Stimulated activated CD4-positive, alpha-beta T cell treated with anti-CD3 and anti-CD28 coated beads, Interleukin-1b, Interleukin-23, amount 100 ng/mL, for 48 hours (primary cell): ENCODE data around the gene ABLIM3.
A peak's percentile ranks its signal among the peaks of the same experiment; 100 is the strongest.
"Not testable (repeated sequence)": the region's sequence is repeated elsewhere in the genome, so short reads cannot be mapped to it uniquely, and the experiment has no call there.

Source experiments
- DNase-seq: peaks from one replicate; pipeline ENCODE4 v3.0.0-alpha.2; 2020

The ABLIM3 gene

GRCh38 chr5:149160291-149160787, 19.0 kb downstream of the ABLIM3 start:
- no peak for DNase-seq

DNA sequence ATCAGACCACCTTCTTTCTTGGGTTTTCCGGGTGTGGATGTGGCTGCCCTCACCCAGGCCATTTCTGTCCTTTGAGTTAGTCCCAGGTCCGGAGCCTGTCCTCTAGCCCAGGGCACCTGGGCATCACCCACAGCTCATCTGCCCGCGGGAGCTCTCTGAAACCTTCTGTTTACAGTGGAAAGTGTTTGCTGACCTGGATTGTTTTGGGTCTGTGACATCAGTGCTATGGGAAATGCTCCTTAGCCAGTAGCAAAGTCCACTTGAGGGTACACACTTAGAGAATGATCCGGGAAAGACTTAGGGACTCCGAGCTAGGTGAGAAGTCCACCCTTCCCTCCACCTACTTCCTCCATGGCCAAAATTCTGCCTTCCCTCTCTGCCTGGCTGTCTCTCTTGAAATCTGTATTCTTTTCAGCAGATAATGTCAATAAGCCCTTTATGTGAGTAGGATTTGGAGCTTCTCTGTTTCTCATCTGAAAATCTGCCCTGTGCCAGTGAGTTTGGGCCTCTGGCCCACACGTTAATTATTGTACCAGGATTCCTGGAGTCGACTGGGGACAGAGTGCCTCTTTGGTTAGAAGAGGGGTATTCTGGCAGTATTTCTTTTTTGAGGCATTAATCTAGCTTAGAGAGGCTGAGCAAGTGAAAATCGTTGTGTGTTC, 19.9 kb downstream of the ABLIM3 start:
- no peak for DNase-seq

DNA sequence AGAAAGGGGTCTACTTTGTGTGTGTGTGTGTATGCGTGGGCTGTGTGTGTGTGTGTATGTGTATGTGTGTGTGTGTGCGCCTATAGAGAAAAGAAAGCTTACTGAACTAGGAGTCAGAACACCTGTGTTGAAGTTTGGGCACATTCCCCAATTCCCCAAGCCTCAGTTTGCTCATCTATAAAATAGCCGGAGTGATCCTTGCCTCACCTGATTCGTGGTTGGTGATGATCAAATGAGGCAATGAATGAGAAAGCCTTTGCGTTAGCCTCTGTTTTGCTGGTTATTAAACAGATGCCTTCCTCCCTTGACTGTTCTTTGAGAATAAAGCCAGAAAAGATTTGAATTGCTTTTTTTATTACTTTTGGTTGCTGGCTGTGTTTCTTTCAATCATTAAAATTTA, 20.6 kb downstream of the ABLIM3 start:
- DNase-seq = no peak

GRCh38 chr5:149162401-149163084, 21.2 kb downstream of the ABLIM3 start:
- no peak for DNase-seq

DNA sequence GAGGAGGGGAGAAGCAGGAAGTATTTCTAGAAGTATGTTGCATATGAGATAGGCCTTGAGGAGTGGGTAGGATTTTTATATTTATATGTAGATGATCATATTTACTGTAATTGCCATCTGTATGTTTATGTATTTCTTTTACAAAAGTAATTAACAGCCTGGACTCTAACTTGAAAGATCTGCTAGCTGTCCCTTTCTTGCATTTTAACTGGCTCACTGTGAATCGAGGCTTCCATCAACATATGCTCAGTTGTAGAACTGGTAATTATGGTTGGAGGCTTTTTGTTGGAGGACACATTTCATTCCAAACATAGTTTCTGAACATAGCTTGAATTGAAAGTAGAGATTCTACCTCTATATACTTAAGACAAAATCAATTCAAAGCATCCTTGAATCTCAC, 23.4 kb downstream of the ABLIM3 start:
- DNase-seq = no peak

DNA sequence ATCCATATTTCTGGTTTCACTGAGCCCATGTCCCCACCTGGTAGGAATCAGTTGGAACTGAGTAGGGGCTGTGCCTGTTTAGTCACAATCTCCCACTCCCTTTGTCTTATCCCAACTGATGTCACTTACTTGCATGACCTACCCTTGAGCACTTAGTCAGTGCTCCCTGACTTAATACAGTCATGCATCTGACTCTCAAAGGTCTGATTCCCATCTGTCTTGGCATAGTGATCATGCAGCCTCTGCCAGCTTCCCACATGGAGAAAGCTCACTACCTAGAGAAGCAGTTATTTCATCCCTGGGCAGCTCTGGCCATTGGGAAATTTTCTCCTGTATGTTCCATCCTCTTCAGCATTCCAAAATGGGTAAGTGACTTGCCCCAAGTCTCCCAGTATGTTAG, 24.8 kb downstream of the ABLIM3 start:
- no peak for DNase-seq

DNA sequence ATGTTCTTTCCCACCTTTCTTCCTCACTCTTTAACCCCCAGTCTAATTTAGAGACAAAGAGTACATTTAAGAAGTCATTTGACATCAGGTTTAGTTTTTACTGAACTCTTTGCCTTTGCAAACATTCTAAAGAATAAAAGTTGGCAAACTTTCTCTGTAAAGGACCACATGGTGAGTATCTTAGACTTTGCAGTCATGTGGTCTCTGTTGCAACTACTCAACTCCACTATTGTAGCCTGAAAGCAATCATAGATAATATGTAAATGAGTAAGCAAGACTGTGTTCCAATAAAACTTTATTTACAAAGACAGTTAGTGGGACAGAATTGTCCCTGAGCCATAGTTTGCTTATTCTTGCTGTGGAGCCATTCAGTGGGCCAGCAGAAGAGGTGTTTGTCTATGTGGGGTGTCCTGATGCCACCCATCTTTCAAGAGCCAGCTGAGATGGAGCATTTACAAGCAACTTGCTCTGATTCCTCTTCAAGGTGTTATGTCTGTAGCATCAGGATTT, 25.4 kb downstream of the ABLIM3 start:
- DNase-seq = no peak

DNA sequence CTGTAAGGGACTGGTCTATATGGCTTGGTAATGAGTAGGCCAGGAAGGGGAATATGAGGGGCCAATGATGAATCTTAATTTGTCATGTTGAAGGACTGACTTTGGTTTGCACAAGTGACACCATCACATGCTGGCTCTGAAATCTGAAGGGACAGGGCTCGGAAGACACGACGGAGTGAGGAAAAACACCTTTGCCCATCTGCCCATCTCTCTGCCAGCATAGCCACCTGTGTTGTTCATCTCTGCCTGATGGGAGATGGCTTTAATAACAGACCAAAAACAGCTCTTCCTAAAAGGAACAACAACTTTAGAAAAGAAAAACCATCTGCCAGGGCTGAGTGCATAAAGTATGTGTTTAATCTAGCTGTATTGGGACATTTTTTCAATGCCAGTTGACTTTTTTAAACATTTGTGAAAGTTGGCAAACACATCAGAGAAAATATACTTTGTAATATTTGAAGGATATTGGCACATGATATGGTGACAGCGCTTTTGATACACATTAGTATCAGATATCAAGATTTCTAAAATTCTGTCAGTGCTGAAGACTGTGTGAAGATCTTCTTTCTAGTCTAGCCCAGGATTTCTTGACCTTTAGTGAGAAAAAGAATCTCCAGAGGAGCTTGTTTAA, 27.1 kb downstream of the ABLIM3 start:
- DNase-seq = no peak

GRCh38 chr5:149170299-149170698, 29.0 kb downstream of the ABLIM3 start:
- DNase-seq = no peak

DNA sequence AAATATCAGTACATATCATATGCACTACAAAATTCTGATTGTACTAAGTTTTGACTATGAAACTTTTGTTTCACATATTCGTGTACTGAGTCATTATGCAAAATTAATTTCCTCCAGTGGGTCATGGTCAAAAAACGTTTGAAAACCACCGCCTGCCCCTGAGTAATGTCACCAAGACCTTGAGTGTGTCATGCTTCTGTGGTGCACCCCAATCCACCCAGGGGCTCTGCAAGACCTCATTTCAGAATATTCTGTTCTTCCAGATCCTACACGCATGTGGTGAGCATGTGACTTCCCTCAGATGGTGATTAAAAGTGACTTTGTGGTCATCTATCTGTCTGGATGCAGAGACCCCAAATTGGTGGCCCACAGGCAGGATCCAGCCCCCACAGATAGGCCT, 31.0 kb downstream of the ABLIM3 start:
- peak; percentile 47 for DNase-seq

DNA sequence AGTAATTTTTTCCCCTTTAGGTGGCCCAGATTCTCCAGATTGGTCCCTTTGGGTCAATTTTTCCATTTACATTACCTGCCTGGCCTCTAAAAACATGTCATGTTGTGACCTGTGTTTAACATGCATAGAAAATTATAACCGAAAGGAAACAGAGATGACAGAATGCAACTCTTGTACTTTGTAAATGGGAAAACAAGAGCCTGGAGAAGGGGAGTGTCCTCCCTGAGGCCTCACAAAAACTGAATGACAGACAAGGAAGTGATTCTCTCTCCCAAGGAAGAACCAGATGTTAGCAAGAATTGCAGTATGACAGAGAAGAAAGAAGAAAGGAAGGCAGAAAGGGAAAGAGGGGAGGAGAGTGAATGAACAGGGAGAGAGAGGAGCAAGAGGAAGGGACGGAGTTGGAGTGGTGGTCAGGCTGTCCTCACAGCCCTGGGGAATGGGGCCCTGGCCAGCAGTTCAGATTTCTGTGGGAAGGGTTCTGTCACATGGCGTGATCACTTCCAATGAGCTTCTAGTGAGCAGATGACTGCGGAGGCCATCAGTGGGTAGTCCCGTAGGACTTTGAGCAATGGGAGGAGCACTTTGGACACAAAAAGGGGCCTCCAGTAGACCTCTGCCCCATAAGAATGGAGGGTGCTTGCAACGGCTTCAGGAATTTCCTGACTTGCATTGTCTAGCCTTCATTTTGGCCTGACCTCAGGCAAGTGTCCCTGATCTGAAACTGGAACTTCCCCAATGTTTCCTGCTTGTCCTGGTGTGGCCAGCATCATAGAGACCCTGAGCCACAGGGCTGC, 31.6 kb downstream of the ABLIM3 start:
- DNase-seq = no peak

DNA sequence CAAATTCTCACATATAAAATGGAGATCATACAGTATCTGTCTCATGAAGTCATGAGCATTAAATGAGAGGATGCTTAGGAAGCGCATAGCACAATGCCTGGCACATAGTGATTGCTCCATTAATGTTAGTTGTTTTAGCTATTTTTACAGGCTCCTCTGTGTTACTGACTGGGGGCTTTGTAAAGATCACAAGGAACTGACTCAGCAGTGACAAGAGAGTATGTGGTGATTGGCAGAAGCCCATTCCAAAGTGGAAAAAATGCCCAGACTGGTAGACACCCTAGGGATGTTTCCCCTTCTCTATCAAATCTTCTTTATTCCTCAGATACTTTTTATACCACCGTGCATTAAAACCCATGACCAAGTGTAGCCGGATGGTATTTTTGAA, 33.5 kb downstream of the ABLIM3 start:
- DNase-seq = no peak

DNA sequence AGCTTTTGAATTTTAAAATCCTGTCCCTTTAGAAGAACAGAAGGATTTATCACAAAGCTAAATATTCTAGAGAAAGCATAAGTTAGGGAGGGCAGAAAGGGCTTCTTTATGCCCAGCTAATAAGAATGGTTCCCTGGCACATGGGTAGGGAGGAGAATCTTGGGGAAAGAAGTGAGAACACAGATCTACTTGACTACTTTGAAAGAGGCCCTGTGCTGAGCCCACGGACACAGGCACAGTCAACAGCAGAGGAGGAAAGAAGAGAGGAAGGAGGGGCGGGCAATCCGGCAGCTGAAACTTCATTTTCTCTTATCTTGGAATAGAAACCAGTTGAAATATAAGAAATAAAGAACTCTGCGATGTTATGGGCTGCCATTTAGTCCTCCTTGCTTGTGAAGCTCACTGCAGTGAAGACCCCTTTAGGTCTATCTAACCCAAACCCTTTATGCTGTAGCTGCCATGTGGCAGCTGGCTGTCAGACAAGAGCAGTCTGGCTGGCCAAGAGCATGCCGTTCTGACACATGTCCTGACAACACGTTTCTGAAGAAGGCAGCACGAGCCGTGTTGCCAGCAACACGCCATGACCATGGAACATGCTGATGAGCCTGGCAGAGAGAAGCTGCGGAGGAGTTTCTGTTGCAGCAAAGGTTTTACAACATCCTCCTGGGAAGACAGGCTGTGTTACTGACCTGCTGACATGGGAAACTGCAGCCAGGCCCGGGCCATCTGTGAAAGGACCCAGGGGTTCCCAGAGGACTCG, 34.2 kb downstream of the ABLIM3 start:
- DNase-seq = no peak

DNA sequence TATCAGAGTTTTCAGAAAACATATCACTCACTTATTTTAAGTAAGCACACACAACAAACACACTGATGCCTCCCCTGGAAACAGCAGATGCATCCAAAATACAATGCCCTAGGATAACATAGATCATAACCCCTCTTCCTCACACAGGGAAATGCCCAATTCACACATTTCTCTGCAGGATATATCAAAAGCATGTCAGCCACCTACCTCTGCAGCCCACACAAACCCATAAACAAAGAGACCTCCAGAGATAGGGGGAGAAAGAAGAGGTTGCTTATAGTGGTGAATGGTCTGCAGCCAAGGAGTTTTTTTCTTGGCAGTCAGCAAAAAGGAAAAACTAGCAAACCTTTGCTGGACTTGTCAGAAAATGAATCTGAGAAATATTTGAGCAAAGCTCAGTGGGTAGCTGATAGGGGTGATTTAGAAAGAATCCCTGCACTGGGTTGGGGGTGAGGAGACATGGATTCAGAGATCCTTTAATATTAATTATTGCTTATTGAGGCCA, 36.1 kb downstream of the ABLIM3 start:
- no peak for DNase-seq

GRCh38 chr5:149177911-149178565, 36.7 kb downstream of the ABLIM3 start:
- DNase-seq = no peak

- no peak for DNase-seq
These were observed 40.4 kb downstream of the ABLIM3 start for GRCh38 chr5:149181732-149182131.

GRCh38 chr5:149182241-149182640, 40.9 kb downstream of the ABLIM3 start:
- DNase-seq = no peak

- no peak for DNase-seq
These were observed 43.8 kb downstream of the ABLIM3 start for GRCh38 chr5:149185067-149185466.

DNA sequence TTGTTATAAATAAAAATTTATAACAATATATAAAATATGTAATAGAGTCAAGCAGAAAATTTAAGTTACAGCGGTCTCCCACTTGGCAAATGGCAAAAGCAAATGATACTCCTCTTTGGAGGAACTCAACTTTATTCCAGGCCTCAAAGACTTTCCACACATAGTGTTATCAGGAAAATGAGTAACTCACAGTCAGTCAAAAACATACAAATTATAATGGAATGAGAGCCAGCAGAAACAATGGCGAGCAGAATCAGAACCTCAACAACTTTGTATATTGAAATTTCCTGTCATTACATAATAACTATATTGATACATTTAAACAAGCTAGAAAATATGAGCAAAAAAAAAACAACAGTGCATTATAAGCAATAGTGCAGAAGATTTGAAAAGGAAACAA, 45.2 kb downstream of the ABLIM3 start:
- DNase-seq = no peak

- DNase-seq = not testable (repeated sequence)
These were observed 46.3 kb downstream of the ABLIM3 start for GRCh38 chr5:149187617-149188016.

DNA sequence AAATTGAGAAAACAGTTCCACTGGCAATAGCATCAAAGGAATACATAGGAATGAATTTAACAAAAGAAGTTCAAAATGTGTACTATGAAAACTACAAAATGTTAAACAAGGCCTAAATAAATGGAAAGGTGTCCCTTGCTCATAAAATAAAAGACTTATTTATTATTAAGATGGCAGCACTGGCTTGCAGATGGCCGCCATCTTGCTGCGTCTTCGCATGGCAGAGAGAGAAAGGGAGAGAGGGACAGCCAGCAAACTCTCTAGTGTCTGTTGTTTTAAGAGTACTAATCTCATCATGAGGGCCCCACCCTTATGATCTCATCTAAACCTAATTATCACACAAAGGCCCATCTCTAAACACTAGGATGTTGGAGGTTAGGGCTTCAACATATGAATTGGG, 47.1 kb downstream of the ABLIM3 start:
- DNase-seq = no peak
